HG02884 (cell line): ENCODE results near the gene CHERP.
"Not testable (repeated sequence)": the region's sequence is repeated elsewhere in the genome, so short reads cannot be mapped to it uniquely, and the experiment has no call there.

ENCODE experiments used
- ATAC-seq: cut with Tn5 transposase; IDR thresholded peaks from one replicate; pipeline ENCODE4 v1.9.1; 2021; ENCODE audit warnings: mild to moderate bottlenecking, moderate library complexity; ENCODE audit not compliant: unreplicated experiment

The CHERP gene

GRCh38 chr19:16521715-16522289 is 20.4 kb downstream of the CHERP start:
- ATAC-seq: no peak

GRCh38 chr19:16520986-16521624 is 21.1 kb downstream of the CHERP start:
- no peak for ATAC-seq

GRCh38 chr19:16520074-16520973 is 21.9 kb downstream of the CHERP start:
- ATAC-seq: no peak

GRCh38 chr19:16519230-16519687 is 23.0 kb downstream of the CHERP start:
- no peak for ATAC-seq

GRCh38 chr19:16518483-16519229 is 23.6 kb downstream of the CHERP start:
- ATAC-seq: no peak

- ATAC-seq: no peak
Observed at GRCh38 chr19:16518061-16518460, 24.2 kb downstream of the CHERP start.

GRCh38 chr19:16516923-16517610 is 25.2 kb downstream of the CHERP start:
- ATAC-seq: no peak

- no peak for ATAC-seq
Observed at GRCh38 chr19:16516381-16516780, 25.9 kb downstream of the CHERP start.

- no peak for ATAC-seq
Observed at GRCh38 chr19:16514383-16515019, 27.7 kb downstream of the CHERP start.

- ATAC-seq: not testable (repeated sequence)
Observed at GRCh38 chr19:16512611-16513010, 29.6 kb downstream of the CHERP start.

GRCh38 chr19:16509141-16510061 is 32.8 kb downstream of the CHERP start:
- ATAC-seq: no peak

GRCh38 chr19:16508546-16508945 is 33.7 kb downstream of the CHERP start:
- no peak for ATAC-seq

GRCh38 chr19:16506961-16507360 is 35.3 kb downstream of the CHERP start:
- ATAC-seq: no peak

GRCh38 chr19:16506161-16506560 is 36.1 kb downstream of the CHERP start:
- ATAC-seq: not testable (repeated sequence)

- ATAC-seq: no peak
Observed at GRCh38 chr19:16504271-16504670, 38.0 kb downstream of the CHERP start.

GRCh38 chr19:16497837-16498236 is 44.4 kb downstream of the CHERP start:
- ATAC-seq: no peak

- no peak for ATAC-seq
Observed at GRCh38 chr19:16497042-16497441, 45.2 kb downstream of the CHERP start.

- ATAC-seq: no peak
Observed at GRCh38 chr19:16496613-16496983, 45.6 kb downstream of the CHERP start.
